Hepatic stellate cell (primary cell): ENCODE measurements around the gene MAPK6.

Experiments
- DNase-seq: peaks from one replicate; pipeline ENCODE4 v3.0.0; 2011; ENCODE audit warnings: low spot score

The MAPK6 gene

GRCh38 chr15:52103217-52104207 is 84.5 kb downstream of the MAPK6 start:
- DNase-seq: peak; percentile 86

GRCh38 chr15:52104532-52105004 is 85.5 kb downstream of the MAPK6 start:
- DNase-seq: no peak

- no peak for DNase-seq
Observed at GRCh38 chr15:52105846-52106245, 86.8 kb downstream of the MAPK6 start.

- DNase-seq: no peak
Observed at GRCh38 chr15:52106641-52107040, 87.6 kb downstream of the MAPK6 start.

- DNase-seq: no peak
Observed at GRCh38 chr15:52107238-52107637, 88.2 kb downstream of the MAPK6 start.

- DNase-seq: no peak
Observed at GRCh38 chr15:52109559-52110451, 90.8 kb downstream of the MAPK6 start.

GRCh38 chr15:52111517-52112202 is 92.6 kb downstream of the MAPK6 start:
- no peak for DNase-seq

GRCh38 chr15:52112203-52112750 is 93.3 kb downstream of the MAPK6 start:
- DNase-seq: no peak

- DNase-seq: no peak
Observed at GRCh38 chr15:52113235-52113634, 94.2 kb downstream of the MAPK6 start.

- DNase-seq: no peak
Observed at GRCh38 chr15:52113708-52114107, 94.7 kb downstream of the MAPK6 start.

GRCh38 chr15:52114261-52115055 is 95.4 kb downstream of the MAPK6 start:
- no peak for DNase-seq

GRCh38 chr15:52115598-52116427 is 96.8 kb downstream of the MAPK6 start:
- DNase-seq: no peak
